ENCODE measurements around the gene DAPK1. TPM values are rescaled to one million over a fixed set of nuclear protein-coding genes. Genes with fewer than 3 reads are reported as not detected.
"Not testable (repeated sequence)": the region's sequence is repeated elsewhere in the genome, so short reads cannot be mapped to it uniquely, and the experiment has no call there.

DAPK1 gene
- total RNA-seq, 1 experiment from 2014 or later, result not detected

DNA sequence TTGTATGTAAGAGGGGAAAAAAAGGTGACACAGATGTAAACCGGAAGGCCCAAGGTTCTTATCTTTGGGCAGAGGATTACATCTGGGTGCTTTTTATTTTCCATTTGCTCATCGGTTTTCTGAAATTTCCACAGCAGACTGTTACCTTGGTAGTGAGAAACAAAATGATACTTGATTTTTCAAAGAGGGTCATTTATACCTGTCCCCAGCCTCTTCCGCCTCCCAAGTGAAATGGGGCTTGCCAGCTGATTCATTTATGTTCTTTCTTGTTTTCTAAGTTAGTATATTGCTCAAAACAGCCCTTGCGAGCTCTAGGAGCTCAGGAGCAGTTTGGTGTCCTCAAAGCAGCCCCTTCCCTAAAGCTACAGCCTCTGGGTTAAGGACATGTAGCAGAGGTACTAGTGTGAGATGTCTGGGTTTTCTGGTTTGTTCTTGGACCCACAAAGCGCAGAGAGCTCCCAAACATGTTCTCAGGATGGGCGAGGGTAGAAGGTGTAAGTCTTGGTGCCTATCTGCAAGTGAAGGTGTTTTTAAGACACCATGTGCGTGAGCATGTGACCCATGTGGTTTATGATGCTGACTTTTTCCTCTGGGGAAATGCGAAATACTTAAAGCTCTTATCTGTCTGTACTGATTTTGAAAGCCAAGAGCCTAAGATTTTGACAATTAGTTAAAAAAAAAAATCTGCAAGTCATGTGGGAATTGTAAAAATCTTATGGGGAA is 38.3 kb downstream of the DAPK1 start:
- in situ Hi-C loops (cut with HindIII; ENCODE audit: low sequenced_read_pairs), result no loop called here
- no peak for DNase-seq (ENCODE audit: low spot score)

DNA sequence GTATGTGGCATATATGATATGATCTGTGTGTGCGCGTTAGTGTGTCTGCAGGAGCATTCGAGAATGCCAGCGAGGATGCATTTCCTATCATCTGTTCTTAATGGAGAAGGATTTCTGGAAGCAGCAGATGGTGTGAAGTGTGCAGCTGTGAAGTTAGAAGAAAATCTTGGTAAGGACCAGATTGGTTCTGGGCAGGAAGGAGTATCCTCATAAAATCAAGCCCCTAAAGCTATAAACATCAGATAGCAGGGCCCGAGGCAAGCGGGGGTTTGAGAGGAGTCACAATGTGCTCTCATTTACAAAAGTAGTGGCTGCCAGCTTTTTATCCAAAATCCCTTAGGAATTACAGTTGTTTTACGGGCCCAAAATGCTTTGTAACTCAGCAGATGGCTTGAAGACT is 40.0 kb downstream of the DAPK1 start:
- DNase-seq (ENCODE audit: low spot score), result no peak
- in situ Hi-C loops (cut with HindIII; ENCODE audit: low sequenced_read_pairs), result no loop called here

DNA sequence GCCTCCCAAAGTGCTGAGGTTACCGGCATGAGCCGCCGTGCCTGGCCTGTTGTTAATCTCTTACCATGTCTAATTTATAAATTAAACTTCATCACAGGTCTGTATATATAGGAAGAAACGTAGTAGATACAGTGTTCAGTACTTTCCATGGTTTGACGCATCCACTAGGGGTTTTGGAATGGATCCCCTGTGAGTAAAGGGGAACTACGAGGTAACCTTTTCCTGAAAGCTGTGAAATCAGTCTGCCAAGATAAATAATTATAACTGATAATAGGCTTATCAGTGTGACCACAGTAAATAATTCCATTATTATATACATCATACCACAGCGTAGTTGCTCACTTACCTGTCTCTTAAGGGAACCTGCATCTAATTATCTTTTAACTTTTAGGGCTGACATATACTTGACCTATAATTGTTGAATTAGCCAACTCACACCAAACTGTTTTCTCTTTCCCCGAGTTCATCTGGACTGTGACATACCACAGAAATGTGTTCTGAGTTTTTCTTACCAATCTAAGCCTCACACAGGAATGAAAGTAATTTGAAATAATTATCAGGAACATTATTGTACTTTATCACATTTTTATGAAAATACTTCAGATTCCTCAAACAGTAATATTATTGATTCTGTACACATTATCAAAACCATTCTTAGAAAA is 42.9 kb downstream of the DAPK1 start:
- no peak for DNase-seq (ENCODE audit: low spot score)
- in situ Hi-C loops (cut with HindIII; ENCODE audit: low sequenced_read_pairs), result no loop called here

DNA sequence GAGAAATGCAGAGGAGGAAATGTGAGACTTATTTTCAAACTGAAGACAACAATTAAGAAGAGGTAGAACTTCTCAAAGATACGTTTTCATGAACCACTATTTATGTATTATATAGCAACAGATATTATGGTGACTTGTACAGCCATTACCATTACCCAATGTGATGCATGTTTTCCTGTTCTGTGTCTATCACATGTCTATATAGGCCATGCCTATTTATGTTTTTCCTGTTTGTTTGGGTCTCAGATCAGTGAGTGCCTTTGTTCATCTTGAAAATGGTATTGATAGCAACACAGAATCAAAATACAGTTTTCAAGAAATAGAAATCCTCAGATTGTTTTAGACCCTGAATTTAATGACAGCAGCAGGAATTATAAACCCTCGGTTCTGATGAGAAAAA is 44.0 kb downstream of the DAPK1 start:
- in situ Hi-C loops (cut with HindIII; ENCODE audit: low sequenced_read_pairs), result no loop called here
- no peak for DNase-seq (ENCODE audit: low spot score)

DNA sequence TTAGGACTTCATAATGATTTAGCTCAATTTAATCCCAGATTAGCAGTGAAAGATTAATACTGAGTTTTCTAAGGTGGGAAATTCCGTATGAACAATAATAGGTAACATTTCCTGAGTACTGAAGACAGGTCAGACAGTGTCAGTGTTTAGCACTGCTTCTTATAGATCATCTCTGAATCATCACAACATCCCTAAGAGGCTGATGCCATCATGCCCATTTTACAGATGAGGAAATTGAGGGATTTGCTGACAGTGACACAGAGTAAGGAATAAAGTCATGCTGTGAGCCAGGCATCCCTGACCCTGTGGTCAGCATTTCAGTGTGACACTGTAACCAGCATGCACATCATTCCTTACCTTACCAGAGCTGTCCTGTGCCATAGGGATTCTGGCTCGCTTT is 44.5 kb downstream of the DAPK1 start:
- in situ Hi-C loops (cut with HindIII; ENCODE audit: low sequenced_read_pairs), result no loop called here
- DNase-seq (ENCODE audit: low spot score), result no peak

DNA sequence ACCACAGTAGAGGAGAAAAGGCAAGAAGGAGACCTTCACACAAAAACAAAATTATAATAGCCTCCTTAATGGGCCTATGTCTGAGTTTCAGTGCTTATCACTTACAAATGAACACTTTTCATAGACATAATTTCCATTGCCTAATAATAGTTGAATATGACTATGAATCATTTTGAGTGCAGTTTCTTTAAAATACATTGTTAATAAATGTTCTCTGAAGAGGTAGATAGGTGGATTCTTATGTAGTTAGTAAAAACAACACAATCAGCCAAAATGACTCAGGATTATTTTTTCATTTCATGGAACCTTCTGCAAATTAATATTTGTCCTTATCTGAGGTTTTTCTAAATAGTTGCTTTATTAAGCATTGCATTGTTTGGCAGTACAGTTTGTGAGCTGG is 45.6 kb downstream of the DAPK1 start:
- in situ Hi-C loops (cut with HindIII; ENCODE audit: low sequenced_read_pairs), result no loop called here
- no peak for DNase-seq (ENCODE audit: low spot score)

DNA sequence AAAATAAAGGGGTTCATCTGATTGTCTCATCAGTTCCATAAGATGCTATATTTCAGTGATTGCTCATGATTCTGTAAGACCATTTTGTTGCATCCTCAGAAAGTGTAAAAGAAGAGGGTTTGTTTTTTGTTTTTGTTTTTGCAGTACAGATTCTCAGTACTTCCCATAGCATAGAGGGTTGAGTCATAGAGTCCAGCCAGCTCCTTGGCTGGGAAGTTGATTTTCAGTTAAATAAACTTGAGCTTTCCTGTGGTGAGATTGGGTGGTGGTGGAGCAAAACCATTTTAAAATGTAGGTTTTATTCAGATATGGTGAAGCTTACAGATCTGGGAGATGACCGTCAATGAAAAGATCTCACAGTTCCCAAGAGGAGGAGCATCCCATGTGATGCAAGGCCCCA is 48.2 kb downstream of the DAPK1 start:
- DNase-seq (ENCODE audit: low spot score), result no peak
- in situ Hi-C loops (cut with HindIII; ENCODE audit: low sequenced_read_pairs), result no loop called here

DNA sequence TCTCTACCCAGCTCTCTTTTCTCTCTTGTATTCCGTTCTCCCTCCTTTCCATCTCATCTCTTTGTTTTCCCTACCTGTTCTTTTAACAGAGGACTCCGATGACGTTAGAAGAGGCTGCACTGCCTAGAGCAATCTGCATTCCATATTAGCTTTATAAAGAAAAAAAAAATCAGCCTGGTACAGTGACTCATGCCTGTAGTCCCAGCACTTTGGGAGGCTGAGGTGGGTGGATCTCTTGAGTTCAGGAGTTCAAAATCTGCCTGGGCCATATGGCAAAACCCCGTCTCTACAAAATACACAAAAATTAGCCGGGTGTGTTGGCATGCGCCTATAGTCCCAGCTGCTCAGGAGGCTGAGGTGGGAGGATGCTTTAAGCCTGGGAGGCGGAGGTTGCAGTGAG is 49.0 kb downstream of the DAPK1 start:
- in situ Hi-C loops (cut with HindIII; ENCODE audit: low sequenced_read_pairs), result no loop called here
- no peak for DNase-seq (ENCODE audit: low spot score)

DNA sequence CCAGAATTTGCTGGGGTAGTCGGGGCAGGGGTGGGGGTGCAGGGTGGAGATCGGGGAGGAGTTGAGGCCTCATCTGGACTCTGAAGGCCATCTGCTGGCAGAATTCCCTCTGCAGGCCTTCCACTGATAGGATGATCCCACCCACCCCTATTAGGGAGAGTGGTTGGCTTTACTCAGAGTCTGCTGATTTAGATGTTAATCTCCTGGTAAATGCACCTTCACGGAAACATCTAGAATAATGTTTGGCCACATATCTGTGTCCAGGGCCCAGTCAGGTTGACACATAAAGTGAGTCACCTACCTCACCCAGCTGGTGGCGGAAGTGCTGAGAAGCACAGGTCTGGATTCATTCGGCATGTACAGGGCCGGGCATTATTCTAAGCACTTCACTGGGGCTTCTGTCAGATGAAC is 50.0 kb downstream of the DAPK1 start:
- in situ Hi-C loops (cut with HindIII; ENCODE audit: low sequenced_read_pairs), result no loop called here
- DNase-seq (ENCODE audit: low spot score), result no peak

DNA sequence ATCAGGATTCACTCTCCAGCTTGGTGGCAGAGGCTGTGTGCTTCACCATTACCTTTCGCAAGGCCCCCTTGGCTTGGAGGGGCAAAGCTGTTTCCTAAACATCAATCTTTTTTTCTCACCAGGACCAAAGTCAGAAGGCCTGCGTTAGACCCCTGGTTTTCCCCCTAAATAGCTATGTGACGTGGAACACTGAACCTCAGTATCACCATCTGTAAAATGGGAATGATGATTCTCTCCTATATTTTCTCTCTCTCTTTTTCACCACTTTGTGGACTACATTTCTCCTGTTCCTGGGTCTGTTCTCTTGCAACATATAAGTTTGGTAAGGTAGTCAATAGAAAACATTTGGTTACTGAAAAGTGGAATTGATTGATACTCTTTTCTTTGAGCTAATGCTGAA is 50.5 kb downstream of the DAPK1 start:
- in situ Hi-C loops (cut with HindIII; ENCODE audit: low sequenced_read_pairs), result no loop called here
- DNase-seq (ENCODE audit: low spot score), result no peak

DNA sequence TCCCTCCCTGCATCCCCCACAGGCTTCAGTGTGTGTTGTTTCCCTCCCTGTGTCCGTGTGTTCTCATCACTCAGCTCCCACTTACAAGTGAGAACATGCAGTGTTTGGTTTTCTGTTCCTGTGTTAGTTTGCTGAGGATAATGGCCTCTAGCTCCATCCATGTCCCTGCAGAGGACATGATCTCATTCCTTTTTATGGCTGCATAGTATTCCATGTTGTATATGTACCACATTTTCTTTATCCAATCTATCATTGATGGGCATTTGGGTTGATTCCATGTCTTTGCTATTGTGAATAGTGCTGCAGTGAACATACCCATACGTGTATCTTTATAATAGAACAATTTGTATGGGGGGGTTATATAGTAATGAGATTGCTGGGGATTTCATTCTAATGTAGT is 51.4 kb downstream of the DAPK1 start:
- DNase-seq (ENCODE audit: low spot score); in situ Hi-C loops (cut with HindIII; ENCODE audit: low sequenced_read_pairs): not testable (repeated sequence)

DNA sequence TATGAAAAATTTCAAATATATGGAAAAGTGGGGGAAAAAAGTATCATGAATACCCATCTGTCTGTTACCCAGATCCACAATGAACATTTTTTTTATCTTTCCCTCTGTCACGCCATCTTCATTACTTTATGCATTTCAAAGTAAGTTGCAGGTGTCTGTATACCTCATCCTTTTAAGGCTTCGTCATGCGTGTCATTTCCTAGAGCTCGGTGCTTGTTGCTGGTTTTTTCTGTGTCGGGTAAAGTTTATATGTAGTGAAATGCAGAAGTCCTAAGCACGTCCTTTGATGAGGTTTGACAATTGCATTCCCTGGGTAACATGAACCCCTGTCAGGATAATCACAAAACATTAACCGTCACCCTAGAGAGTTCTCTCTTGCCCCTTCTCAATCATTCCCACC is 52.1 kb downstream of the DAPK1 start:
- DNase-seq (ENCODE audit: low spot score), result no peak
- in situ Hi-C loops (cut with HindIII; ENCODE audit: low sequenced_read_pairs), result no loop called here

DNA sequence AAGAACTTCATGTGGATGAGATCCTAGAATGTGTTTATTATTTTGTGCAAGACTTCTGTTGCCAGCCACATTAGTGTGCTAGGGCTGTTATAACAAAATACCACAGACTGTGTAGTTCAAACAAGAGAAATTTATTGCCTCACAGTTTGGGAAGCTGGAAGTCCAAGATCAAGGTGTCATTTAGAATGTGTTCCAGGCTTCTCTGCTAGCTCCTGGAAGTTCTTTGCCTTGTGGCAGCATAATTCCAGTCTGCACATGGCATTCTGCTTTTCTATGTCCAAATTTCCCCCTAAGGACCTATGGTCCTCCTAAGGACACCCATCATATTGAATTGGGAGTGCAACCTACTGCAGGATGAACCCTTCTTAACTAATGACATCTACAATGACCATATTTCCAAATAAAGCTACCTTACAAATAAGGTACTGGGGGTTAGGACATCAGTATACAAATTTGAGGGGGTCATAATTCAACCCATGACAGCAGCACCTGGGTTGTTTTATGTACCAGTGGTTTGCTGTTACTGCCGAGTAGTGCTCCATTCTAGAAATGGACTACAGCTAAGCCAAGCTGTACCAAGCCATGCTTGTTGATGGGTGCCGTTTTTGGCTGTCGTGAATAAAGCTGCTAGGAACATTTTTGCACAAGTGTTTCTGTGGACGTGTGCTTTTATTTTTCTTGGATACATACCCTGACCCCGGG is 52.7 kb downstream of the DAPK1 start:
- in situ Hi-C loops (cut with HindIII; ENCODE audit: low sequenced_read_pairs), result no loop called here
- no peak for DNase-seq (ENCODE audit: low spot score)

DNA sequence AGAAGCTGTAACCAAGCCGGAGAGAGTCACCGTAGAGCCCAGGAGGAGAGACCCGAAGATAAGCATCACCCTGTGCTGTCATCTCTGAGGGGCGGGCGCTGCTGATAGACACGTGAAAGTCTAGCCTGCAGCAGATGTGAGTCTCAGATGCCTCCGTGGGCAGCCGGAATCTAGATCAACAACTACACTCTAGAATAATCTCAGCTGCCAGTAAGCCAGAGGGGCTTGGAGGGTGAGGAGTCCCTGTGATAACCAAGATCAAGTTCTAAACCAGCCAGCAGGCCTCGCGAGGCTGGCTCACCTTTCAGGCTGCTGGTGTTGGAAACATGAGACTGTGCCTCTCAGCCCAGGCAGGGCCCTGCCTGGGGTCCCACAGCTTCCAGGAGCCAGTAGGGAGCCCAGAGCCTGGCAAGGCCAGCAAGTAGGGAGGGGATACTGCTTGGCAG is 54.1 kb downstream of the DAPK1 start:
- in situ Hi-C loops (cut with HindIII; ENCODE audit: low sequenced_read_pairs), result no loop called here
- no peak for DNase-seq (ENCODE audit: low spot score)

DNA sequence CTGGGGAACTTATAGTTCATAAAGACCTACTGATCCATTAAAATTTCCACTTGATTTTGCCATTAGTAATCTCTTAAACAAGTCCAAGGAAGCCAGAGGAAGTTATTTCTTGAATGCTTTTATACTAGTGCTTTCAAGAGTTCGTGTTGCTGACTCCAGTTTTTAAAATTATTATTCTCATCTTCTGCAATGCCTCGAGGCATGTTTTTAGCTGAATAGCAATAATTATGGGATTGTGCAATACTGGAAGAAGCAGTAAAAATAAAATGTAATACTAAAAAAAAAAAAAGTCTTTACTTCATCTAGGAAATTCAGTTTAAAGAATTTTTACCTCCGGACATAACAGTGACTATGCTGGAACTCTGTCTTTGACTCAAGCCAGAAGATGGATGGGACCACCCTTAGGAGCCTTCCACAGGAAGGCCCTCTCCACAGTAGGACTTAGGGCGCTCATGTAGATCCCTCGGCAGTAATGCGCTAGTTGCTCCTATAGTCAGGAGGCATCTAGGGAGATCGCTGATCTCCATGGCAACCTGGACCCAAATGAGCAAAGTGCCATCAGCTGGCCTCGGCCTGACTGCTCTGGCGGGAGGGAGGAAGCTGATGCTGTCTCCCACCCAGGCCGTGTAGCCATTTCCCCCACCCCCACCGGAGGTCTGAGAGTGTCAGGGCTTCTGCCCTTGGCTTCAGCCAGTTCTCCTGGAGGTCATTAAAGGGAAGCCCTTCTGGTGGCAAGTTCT is 56.7 kb downstream of the DAPK1 start:
- in situ Hi-C loops (cut with HindIII; ENCODE audit: low sequenced_read_pairs), result no loop called here
- no peak for DNase-seq (ENCODE audit: low spot score)

DNA sequence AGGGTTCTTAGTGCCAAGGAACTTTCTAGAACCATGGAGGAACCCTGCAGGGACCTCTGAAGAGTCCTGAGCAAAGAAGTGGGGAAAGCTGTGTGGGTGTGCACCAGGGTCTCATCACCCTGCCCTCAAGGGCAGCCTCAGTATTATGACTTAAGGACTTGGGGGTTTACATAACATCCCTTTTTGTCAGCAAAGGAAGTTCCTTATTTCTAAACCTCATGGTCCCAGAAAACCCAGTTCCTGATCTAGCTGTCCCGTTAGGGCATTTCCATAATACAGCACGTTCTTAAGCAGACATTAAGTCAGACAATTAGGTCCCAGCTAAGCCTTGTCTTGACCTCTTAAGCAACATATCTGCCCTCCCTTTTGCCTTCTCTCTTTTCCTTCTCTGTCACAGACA is 57.3 kb downstream of the DAPK1 start:
- in situ Hi-C loops (cut with HindIII; ENCODE audit: low sequenced_read_pairs), result no loop called here
- DNase-seq (ENCODE audit: low spot score), result no peak

DNA sequence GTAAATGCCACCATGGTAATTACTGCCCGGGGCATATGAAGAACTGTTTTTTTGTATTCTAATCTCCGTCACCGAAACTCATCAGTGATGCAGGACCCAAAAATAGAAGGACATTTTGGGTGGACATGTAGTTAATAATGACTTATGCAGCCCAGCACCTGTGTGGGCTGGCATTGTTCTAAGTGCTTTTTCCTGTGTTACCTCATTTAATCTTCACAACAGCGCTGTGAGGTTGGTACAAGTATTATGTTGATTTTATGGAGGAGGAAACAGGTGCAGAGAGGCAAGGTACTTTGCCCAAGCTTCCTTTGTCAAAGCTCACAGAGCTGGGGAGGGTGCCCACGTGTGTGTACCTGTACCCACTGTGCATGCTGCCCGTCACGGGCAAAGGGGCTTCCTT is 58.4 kb downstream of the DAPK1 start:
- DNase-seq (ENCODE audit: low spot score), result no peak
- in situ Hi-C loops (cut with HindIII; ENCODE audit: low sequenced_read_pairs), result no loop called here

DNA sequence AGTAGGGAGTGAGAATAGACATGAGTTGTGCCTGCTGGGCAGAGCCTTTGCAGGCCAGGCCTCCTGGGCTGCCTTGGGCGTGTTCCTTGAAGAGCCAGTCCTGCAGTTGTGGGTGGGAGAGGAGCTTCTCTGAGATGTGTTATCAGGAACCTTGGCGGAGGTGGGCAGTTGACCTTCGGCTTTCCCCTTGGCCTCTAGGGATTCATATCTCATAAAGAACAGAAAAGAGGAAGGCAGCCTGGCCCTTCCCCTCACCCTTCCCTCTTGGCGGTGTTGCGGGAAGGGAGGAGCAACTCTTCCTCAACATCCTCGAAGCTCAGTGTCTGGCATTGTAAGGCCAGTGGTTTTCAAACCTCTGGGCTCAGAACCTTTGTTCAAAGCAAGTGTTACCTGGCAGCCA is 59.2 kb downstream of the DAPK1 start:
- in situ Hi-C loops (cut with HindIII; ENCODE audit: low sequenced_read_pairs), result no loop called here
- DNase-seq (ENCODE audit: low spot score), result no peak

DNA sequence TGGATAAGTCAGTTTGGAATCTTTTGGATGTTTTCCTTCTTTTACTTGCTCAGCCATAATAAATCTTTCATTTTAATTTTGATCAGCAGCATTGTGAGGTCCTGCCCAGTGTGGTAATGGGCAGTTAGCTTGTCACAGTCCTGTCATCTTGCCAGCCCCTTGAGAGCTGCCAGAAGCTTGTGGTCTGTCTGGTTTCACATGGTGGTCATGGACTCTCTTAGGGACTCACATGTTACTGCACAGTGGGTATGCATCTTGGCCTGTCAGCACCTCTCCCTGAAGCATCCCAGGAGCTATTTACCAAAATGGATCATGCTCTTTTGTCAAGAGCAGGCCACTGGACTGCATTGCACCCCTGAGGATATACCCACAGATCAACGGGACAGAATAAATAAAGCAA is 60.3 kb downstream of the DAPK1 start:
- DNase-seq (ENCODE audit: low spot score), result no peak
- in situ Hi-C loops (cut with HindIII; ENCODE audit: low sequenced_read_pairs), result no loop called here

DNA sequence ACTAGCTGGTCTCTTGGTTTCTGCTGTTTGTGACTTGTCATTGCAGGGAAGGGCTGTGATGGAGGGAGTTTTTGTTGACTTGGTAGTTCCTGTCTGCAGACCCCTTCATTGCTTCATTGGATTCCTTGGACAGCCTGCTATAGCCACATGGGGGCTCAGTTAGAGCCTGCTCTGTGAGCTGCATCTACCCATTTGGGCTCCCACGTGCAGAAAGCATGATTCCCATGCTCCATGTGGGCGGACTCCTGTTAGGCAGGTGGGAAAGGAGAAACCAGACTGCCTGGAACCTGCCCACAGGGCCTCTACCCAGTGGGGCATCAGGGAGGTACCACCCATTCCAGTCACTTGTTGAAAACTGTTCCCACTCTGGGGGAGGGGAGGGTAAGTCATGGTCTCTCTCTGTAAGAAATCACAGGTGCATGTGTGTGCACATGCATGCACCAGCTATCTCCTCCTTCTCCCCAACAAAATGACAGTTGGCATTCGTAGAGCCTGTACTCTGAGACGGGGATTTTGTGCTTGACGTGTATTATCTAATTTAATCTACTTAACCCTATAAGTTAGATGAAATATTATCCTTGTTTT is 61.0 kb downstream of the DAPK1 start:
- no peak for DNase-seq (ENCODE audit: low spot score)
- in situ Hi-C loops (cut with HindIII; ENCODE audit: low sequenced_read_pairs), result no loop called here

All from G401 (cell line).